C1 segment of cervical spinal cord (tissue), 14 donors: ENCODE data around the gene CALY.

Experiments
- DNase-seq, 14 donors: peaks; one replicate each; lab custom pipeline; 2025; lab: John Stamatoyannopoulos, UW

The CALY gene

GRCh38 chr10:133366751-133367150 is 30.1 kb upstream of the CALY start:
- no peak for DNase-seq

- DNase-seq = no peak
Measured at GRCh38 chr10:133366130-133366478, 29.4 kb upstream of the CALY start.

- DNase-seq = peak in 1 of 14 donors; percentile 82
Measured at GRCh38 chr10:133365461-133366129, 28.9 kb upstream of the CALY start.

GRCh38 chr10:133364645-133365431 is 28.1 kb upstream of the CALY start:
- peak in 1 of 14 donors; percentile 82 for DNase-seq

GRCh38 chr10:133362846-133363245 is 26.1 kb upstream of the CALY start:
- DNase-seq = no peak

GRCh38 chr10:133361773-133362441 is 25.2 kb upstream of the CALY start:
- no peak for DNase-seq

GRCh38 chr10:133361227-133361626 is 24.5 kb upstream of the CALY start:
- no peak for DNase-seq

GRCh38 chr10:133359972-133360610 is 23.4 kb upstream of the CALY start:
- DNase-seq = no peak

- DNase-seq = peak in 1 of 14 donors; percentile 33
Measured at GRCh38 chr10:133359554-133359971, 22.9 kb upstream of the CALY start.

GRCh38 chr10:133358925-133359310 is 22.2 kb upstream of the CALY start:
- no peak for DNase-seq

- DNase-seq = no peak
Measured at GRCh38 chr10:133358162-133358924, 21.6 kb upstream of the CALY start.

GRCh38 chr10:133357285-133358161 is 20.8 kb upstream of the CALY start, which contains the start of gene FUOM:
Gene FUOM (minus strand): TSS chr10:133358019. CDS start chr10:133358007, 12 bp downstream.
- DNase-seq = peak in 5 of 14 donors; percentile 15 to 57 (median 23)

- DNase-seq = no peak
Measured at GRCh38 chr10:133356549-133357284, 20.0 kb upstream of the CALY start.

- DNase-seq = no peak
Measured at GRCh38 chr10:133355991-133356390, 19.3 kb upstream of the CALY start.

- no peak for DNase-seq
Measured at GRCh38 chr10:133355266-133355665, 18.6 kb upstream of the CALY start.

GRCh38 chr10:133354672-133355240 is 18.1 kb upstream of the CALY start:
- DNase-seq = no peak

GRCh38 chr10:133353988-133354605 is 17.4 kb upstream of the CALY start:
- no peak for DNase-seq

- DNase-seq = peak in 1 of 14 donors; percentile 37
Measured at GRCh38 chr10:133353202-133353959, 16.7 kb upstream of the CALY start.
